OCI-M2 (cell line): ENCODE data around the gene AGTRAP.

Source experiments
- DNase-seq: peaks from one replicate; lab custom pipeline; 2025; ENCODE audit not compliant: unreplicated experiment; lab: John Stamatoyannopoulos, UW

The AGTRAP gene

DNA sequence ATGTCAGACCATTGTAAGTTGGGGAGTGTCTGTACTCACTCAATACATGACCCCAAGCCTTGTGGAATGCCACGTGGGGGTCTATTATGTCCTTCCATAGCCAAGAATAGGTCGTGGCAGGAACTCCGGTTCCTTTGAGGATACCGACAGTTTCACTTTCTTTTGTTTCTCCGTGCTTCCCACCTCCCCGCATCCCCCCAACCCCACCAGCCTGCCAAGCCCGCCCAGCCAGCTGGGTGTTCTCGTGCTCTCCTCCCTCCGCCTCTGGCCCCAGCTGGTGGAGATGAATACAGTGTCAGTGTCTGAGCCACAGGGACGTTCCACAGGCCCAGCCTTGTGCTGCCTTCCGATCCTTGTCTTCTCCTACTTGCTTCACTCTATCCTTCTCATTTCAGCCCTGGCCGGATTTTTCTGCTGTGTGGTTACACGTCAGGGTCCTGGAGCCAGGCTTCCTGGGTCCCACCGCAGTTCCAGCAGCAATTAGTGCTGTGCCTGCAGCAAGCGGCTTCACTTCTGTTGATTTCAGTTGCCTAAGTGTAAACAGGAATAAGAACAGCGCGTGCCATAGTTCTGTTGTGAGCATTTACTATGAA lies 4.1 kb upstream of the AGTRAP start:
- no peak for DNase-seq

DNA sequence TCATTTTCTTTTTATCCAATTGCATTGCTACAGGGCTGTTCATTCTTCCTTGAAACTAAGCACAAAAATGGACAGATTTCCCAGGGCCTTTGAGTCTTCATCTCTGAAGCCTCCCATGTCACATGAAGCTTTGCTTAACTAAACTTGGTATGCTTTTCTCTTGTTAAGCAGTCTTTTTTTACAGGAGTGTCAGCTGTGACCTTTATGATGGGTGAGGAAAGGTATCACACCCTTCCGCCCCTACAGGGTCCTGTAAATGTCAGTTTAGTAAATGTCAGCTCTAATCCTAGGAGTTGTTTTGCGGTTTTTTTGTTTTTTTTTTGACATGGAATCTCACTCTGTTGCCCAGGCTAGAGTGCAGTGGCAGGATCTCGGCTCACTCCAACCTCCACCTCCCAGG lies 2.6 kb upstream of the AGTRAP start:
- no peak for DNase-seq

- DNase-seq: no peak
Measured at GRCh38 chr1:11735531-11735853, 444 bp upstream of the AGTRAP start.

GRCh38 chr1:11736746-11737639 lies 1.1 kb downstream of the AGTRAP start:
- DNase-seq: no peak

GRCh38 chr1:11738096-11738495 lies 2.2 kb downstream of the AGTRAP start:
- DNase-seq: no peak

- no peak for DNase-seq
Measured at GRCh38 chr1:11738783-11739182, 2.8 kb downstream of the AGTRAP start.

DNA sequence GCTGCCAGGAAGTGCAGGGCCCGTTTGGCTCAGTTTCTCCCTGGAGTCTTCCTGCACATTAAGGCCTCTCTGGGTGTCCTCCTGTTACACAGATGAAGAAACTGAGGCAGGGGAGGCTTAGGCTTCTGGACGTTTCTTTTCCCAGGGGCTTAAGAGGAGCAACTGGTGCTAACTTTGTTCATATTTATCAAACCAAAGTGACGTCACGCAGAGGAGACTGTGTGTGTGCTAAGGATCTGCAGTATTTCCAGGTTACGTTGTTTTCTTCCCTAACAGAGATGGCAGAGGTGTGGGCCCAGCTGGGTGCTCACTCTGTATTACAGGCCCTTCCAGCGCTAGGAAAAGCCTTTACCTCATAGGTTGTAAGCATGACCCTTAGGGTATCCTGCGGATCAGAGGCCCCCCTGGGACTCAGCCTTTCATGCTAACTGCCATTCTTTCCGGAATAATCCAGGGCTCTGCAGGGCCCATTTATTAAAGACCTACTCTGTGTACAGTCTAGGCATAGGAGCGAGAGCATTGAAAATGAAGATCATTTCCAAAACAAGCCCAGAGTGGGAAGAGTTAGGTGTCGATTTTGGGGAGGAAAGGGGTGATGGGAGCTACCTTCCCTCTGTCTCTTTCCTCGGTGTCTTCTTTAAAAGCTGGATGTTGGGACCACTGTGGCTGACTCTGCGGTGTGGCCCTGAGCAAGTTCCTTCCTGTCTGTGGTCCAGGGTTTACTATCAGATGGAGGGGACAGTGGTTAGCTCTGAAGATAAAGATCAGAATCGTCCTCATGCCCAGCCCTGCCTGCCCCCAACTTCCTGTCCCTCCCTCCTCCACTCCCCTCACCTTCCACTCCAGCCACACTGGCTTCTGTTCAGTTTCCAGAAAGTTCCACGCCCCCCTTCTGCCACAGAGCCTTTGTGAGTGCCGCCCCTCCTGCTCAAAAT lies 4.6 kb downstream of the AGTRAP start:
- no peak for DNase-seq

DNA sequence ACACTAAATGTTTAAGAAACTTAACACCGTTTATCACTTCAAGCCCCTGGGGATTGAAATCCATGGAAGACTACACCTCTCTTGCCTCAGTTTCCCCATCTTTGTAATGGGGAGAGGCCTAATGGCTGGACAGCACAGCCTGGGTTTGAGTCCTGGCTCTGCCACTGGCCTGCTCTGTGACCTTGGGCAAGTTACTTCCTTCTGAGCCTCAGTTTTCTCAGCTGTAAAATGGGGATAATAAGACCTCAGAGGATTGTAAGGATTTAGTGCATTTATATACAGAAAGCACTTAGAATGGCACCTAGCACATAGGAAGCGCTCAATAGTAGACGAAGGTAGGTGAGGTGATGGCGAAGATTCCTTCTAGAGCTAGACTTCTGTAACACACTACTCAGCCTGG lies 5.5 kb downstream of the AGTRAP start:
- no peak for DNase-seq

- DNase-seq: no peak
Measured at GRCh38 chr1:11741919-11742558, 6.1 kb downstream of the AGTRAP start.

- no peak for DNase-seq
Measured at GRCh38 chr1:11744287-11744686, 8.4 kb downstream of the AGTRAP start.

- no peak for DNase-seq
Measured at GRCh38 chr1:11746092-11746491, 10.2 kb downstream of the AGTRAP start.

- no peak for DNase-seq
Measured at GRCh38 chr1:11746795-11747487, 11.0 kb downstream of the AGTRAP start.

DNA sequence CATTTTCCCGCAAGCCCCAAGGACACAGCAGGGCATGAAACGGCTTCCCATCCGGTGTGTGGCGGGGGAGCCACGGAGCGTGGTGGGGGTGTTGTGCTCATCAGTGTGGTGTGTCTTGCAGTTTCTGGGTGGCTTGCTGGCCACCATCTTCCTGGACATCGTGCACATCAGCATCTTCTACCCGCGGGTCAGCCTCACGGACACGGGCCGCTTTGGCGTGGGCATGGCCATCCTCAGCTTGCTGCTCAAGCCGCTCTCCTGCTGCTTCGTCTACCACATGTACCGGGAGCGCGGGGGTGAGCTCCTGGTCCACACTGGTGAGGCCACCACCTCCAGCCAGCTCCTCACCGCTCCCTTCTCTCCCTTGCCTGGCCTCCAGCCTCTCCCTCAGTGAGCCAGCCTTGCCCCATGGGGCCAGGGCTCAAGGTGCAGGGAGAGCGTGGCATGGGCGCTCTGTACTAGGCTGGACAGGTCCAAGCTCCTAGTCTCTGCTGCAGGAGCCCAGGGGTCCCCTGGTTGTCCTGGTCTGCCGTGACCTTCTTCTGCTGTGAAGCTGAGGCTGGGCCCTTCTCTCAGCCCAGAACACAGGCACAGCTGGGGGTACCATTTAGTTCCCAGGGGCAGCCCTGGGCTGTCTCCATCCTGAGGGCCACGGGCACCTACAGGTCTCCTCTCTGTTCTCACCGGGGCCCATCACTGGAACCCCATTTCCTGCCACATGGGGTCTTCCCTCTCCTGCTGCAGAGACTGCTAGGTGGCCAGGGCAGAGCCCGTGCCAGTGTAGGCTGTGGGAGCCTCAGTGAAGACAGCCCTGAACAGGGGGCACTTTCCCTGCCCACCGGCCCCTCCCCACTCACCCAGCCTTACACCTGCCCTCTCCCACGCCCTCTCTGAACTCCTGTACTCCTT lies 12.6 kb downstream of the AGTRAP start:
- no peak for DNase-seq

DNA sequence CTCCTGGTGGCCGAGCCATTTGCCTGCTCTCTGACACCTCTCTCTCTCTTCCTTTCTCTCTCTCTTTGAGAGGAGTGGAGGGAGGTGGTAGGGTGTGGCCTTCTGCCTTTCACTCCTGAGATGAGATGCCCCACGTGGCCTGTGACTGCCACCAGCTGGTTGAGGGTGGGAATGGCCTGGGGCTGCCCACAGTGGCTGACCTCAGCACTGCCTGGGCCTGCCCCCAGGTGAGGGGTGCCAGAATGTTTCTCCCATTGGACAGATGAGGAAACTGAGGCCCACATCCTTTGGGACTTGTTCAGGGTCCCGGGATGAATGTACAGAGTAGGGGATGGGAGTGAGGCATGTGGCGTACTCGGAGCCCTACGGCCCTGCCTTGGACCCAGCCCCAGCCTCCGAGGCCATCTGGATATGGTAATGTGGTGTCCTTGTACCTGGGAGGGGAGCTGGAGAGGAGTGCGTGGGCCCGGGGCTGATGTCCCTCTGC lies 13.3 kb downstream of the AGTRAP start:
- DNase-seq: no peak

DNA sequence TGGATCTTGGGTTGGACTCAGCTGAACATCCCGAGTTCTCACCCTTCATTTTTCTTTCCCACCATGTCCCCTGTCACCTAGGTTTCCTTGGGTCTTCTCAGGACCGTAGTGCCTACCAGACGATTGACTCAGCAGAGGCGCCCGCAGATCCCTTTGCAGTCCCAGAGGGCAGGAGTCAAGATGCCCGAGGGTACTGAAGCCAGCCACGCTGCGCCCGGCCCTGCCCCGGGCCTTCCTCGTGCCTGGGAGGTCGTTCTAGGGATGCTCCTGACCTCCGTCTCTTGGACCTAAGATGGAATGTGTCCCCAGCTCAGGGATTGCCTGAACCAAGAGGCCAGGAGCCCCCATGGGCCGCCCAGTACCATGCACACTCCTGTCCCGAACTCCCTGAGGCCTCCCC lies 14.1 kb downstream of the AGTRAP start:
- no peak for DNase-seq

DNA sequence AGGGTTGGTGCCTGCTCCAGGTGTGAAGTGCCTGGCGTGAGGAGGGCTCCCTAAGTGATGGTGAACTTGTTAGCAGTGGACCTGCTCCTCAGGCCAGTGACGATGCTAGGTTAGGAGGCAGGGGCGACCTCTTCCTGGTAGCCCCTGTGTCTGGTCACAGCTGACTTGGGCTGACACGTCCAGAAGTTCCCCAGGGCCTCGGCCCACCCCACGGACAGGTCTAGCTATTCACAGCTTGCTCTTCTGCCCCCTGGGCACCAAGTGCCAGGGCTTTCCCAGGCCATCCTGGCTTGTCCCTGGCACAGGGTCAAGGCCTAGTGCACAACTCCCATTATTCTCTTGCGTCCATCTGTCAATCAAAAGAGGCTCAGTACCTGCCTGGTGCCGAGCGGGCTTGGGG lies 15.2 kb downstream of the AGTRAP start:
- DNase-seq: no peak

DNA sequence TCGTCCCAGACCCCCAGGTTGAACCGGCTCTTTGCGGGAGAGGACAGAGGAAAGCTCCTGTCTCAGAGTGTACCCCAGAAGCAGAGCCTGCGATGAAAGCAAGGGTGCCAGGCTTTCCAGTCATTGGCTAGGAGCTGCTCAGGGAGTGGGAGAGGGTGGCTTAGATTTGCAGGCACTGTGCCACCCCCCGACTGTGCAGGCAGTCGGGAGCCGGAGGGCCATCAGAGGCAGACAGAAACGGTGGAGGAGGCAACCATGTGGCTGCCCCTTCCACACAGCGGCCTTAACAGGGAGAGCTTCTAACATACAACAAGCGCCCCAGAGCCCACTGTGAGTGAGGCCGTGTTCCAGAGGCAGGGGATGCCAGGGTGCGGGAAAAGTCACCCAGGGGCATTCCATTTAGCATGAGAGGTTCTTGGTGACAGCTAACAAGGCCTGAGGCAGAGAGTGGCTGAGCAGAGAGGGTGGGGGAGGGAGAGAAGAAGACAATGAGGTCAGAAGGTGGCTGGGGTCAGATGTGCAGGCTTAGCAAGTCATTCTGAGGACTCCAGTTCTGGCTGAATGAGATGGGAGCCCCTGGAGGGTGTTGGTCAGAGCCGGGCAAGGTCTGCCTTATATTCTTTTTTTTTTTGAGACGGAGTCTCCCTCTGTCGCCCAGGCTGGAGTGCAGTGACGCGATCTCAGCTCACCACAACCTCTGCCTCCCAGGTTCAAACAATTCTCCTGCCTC lies 16.6 kb downstream of the AGTRAP start:
- no peak for DNase-seq

- DNase-seq: no peak
Measured at GRCh38 chr1:11753555-11754208, 17.7 kb downstream of the AGTRAP start.
